Mucosa of descending colon (tissue), 3 donors: ENCODE results near the gene KCNQ2. TPM values are rescaled to one million over a fixed set of nuclear protein-coding genes. Genes with fewer than 3 reads are reported as not detected.

Experiments used
- ATAC-seq: fragments of 200-7000 bp; cut with Tn5 transposase; one replicate; pipeline ENCODE4 v1.9.1; 2020; ENCODE audit warnings: mild to moderate bottlenecking, moderate library complexity
- DNase-seq, 3 donors: peaks; one replicate each; pipeline ENCODE4 v3.0.0-alpha.2; 2020
- H3K36me3 ChIP-seq: fragments of 200-600 bp; one replicate; pipeline ENCODE4 v1.8.0; 2021; ENCODE audit warnings: low read depth, mild to moderate bottlenecking
- H3K4me1 ChIP-seq: fragments of 200-600 bp; one replicate; pipeline ENCODE4 v1.8.0; 2021; ENCODE audit warnings: low read depth, mild to moderate bottlenecking
- H3K4me3 ChIP-seq: fragments of 200-600 bp; one replicate; pipeline ENCODE4 v1.8.0; 2021; ENCODE audit warnings: mild to moderate bottlenecking
- H3K9me3 ChIP-seq: fragments of 200-600 bp; one replicate; pipeline ENCODE4 v1.8.0; 2021; ENCODE audit warnings: mild to moderate bottlenecking
- CTCF ChIP-seq: fragments of 200-600 bp; IDR thresholded peaks from one replicate; pipeline ENCODE4 v1.8.0; 2022; ENCODE audit warnings: antibody characterized with exemption, mild to moderate bottlenecking
- intact Hi-C, 2 donors: fragments of 100-400 bp; cut with DNase I in 1 of 2; cut with micrococcal nuclease in 1 of 2; formaldehyde crosslinking; loops; one replicate each; pipeline versions ENCODE4 v1.11.0 to v1.11.1; 2022; cut with DNase I, micrococcal nuclease
- total RNA-seq, 3 donors: library from RNA; stranded (reverse); fragmentation: NEBNext Ultra II Directional in 2 of 3; extraction: Animal tissue kit (Norgen Biotek cat#: 25700) in 2 of 3; gene quantifications; one replicate each; pipeline versions ENCODE4 v1.2.1 to v1.2.4, GENCODE V29; 2021 to 2023
- donor health status: DM: no; HTN: no; CAD: no; lungs with moderate emphysema.
- donor health status: DM: no; HTN: no; CAD: no.
- donor health status: DM: no; HTN: yes; CAD: no.

KCNQ2 gene
- total RNA-seq, 3 donors from 2014 or later = 1.4 TPM; not detected in 2

- DNase-seq = no peak
- Histone ChIP-seq H3K9me3 (no peaks in the 10 kb centered on the region), H3K36me3 (no peaks in the 10 kb centered on the region), H3K4me1 (peaks cover 5% of the 10 kb centered on the region), H3K4me3 (no peak overlapping the region)
- TF ChIP-seq CTCF = no peak
- ATAC-seq = no peak
- intact Hi-C loops = no loop called here
Measured at GRCh38 chr20:63472862-63473390, 471 bp upstream of the KCNQ2 start.

GRCh38 chr20:63471717-63471980 lies 806 bp downstream of the KCNQ2 start:
- H3K4me3 ChIP-seq = no peak overlapping the region
- ATAC-seq (no peak), DNase-seq (no peak)
- TF ChIP-seq CTCF = no peak
- H3K36me3 ChIP-seq = no peaks in the 10 kb centered on the region
- intact Hi-C loops = no loop called here
- peaks cover 5% of the 10 kb centered on the region for H3K4me1 ChIP-seq
- no peaks in the 10 kb centered on the region for H3K9me3 ChIP-seq

- H3K4me3 ChIP-seq = no peak overlapping the region
- no peak for DNase-seq
- H3K9me3 ChIP-seq = no peaks in the 10 kb centered on the region
- intact Hi-C loops = no loop called here
- H3K36me3 ChIP-seq = no peaks in the 10 kb centered on the region
- ATAC-seq = no peak
- peaks cover 5% of the 10 kb centered on the region for H3K4me1 ChIP-seq
- no peak for TF ChIP-seq CTCF
Measured at GRCh38 chr20:63471002-63471716, 1.3 kb downstream of the KCNQ2 start.

- H3K36me3 ChIP-seq = no peaks in the 10 kb centered on the region
- H3K4me1 ChIP-seq = peaks cover 5% of the 10 kb centered on the region
- intact Hi-C loops = no loop called here
- ATAC-seq (no peak), DNase-seq (no peak)
- no peak overlapping the region for H3K4me3 ChIP-seq
- no peaks in the 10 kb centered on the region for H3K9me3 ChIP-seq
- TF ChIP-seq CTCF = no peak
Measured at GRCh38 chr20:63470410-63470809, 2.0 kb downstream of the KCNQ2 start.

GRCh38 chr20:63469713-63470101 lies 2.7 kb downstream of the KCNQ2 start:
- H3K9me3 ChIP-seq = no peaks in the 10 kb centered on the region
- no peak for TF ChIP-seq CTCF
- no peaks in the 10 kb centered on the region for H3K36me3 ChIP-seq
- ATAC-seq (no peak), DNase-seq (no peak)
- no peak overlapping the region for H3K4me3 ChIP-seq
- intact Hi-C loops = no loop called here
- H3K4me1 ChIP-seq = peaks cover 5% of the 10 kb centered on the region
